ENCODE results near the gene AZU1. TPM values are rescaled to one million over a fixed set of nuclear protein-coding genes. Genes with fewer than 3 reads are reported as not detected.

The AZU1 gene
- total RNA-seq, 2 donors from 2014 or later: 2.5 to 3.7 TPM

DNA sequence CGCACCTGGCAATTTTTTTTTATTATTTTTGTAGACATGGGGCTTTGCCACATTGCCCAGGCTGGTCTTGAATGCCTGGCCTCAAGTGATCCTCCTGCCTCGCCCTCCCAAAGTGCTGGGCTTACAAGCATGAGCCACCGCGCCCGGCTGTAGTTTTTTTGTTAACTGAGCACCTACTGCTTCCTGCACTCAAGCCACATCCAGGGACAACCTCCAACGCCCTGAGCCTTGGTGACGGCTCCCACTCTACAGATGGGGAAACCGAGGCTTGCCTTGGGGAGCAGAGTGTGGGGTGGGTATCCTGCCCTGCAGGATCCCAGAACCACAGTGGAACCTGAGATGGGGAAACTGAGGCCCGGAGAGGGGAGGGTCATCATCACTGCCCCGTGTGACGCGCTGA, 27.5 kb downstream of the AZU1 start:
- H3K9me3 Mint-ChIP-seq: no peaks in the 10 kb centered on the region
- TF ChIP-seq, protein P1, sequence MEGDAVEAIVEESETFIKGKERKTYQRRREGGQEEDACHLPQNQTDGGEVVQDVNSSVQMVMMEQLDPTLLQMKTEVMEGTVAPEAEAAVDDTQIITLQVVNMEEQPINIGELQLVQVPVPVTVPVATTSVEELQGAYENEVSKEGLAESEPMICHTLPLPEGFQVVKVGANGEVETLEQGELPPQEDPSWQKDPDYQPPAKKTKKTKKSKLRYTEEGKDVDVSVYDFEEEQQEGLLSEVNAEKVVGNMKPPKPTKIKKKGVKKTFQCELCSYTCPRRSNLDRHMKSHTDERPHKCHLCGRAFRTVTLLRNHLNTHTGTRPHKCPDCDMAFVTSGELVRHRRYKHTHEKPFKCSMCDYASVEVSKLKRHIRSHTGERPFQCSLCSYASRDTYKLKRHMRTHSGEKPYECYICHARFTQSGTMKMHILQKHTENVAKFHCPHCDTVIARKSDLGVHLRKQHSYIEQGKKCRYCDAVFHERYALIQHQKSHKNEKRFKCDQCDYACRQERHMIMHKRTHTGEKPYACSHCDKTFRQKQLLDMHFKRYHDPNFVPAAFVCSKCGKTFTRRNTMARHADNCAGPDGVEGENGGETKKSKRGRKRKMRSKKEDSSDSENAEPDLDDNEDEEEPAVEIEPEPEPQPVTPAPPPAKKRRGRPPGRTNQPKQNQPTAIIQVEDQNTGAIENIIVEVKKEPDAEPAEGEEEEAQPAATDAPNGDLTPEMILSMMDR (conservative IDR thresholded peaks at IDR 0.05): no peak

DNA sequence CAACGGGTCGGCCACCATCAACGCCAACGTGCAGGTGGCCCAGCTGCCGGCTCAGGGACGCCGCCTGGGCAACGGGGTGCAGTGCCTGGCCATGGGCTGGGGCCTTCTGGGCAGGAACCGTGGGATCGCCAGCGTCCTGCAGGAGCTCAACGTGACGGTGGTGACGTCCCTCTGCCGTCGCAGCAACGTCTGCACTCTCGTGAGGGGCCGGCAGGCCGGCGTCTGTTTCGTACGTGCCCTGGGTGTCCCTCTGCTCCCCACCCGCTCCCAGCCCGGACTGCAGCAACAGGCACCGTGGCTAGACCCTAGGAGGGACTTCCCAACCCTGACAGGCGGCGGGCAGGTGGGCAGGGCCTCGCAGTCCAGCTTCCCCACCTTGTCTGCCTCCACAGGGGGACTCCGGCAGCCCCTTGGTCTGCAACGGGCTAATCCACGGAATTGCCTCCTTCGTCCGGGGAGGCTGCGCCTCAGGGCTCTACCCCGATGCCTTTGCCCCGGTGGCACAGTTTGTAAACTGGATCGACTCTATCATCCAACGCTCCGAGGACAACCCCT, 28.0 kb downstream of the AZU1 start:
- no peak overlapping the region for H3K9ac ChIP-seq (ENCODE audit: extremely low read depth, low read length, poor library complexity, severe bottlenecking)
- Mint-ChIP-seq H3K36me3 (ENCODE audit: low read depth) (no peaks in the 10 kb centered on the region), H3K9me3 (no peaks in the 10 kb centered on the region), H3K4me3 (no peak overlapping the region), H3K27me3 (ENCODE audit: insufficient read depth) (peaks cover 26% of the 10 kb centered on the region), H3K27ac (no peak overlapping the region), H3K4me1 (no peaks in the 10 kb centered on the region)
- H3K27ac ChIP-seq (ENCODE audit: low read depth, low read length): no peak overlapping the region
- TF ChIP-seq, protein P1 (conservative IDR thresholded peaks at IDR 0.05): no peak
- no peaks in the 10 kb centered on the region for H3K4me1 ChIP-seq (ENCODE audit: control insufficient read depth, insufficient read depth, low read length)
- whole genome bisulfite sequencing, 2 experiments (ENCODE audit: insufficient coverage in 1 of 2, insufficient read length in 1 of 2): 85 to 86% methylated on average over 24 to 40 of the region's 40 CpGs
- H3K4me3 ChIP-seq (ENCODE audit: low read length): no peak overlapping the region
- DNase-seq: no peak
- H3K36me3 ChIP-seq (ENCODE audit: control insufficient read depth, insufficient read depth, low read length): no peaks in the 10 kb centered on the region
- no peaks in the 10 kb centered on the region for H3K9me3 ChIP-seq (ENCODE audit: control insufficient read depth, low read length)
- H3K27me3 ChIP-seq (ENCODE audit: control insufficient read depth, insufficient read depth, low read length, poor library complexity, severe bottlenecking): peaks cover 21% of the 10 kb centered on the region

More for the DNA sequence above, 27.5 kb downstream of the AZU1 start:
- Histone ChIP-seq H3K9me3 (ENCODE audit: control insufficient read depth, low read length) (no peaks in the 10 kb centered on the region), H3K27ac (ENCODE audit: low read depth, low read length) (no peak overlapping the region), H3K27me3 (ENCODE audit: control insufficient read depth, insufficient read depth, low read length, poor library complexity, severe bottlenecking) (peaks cover 16% of the 10 kb centered on the region), H3K4me3 (ENCODE audit: low read length) (no peak overlapping the region), H3K36me3 (ENCODE audit: control insufficient read depth, insufficient read depth, low read length) (no peaks in the 10 kb centered on the region), H3K9ac (ENCODE audit: extremely low read depth, low read length, poor library complexity, severe bottlenecking) (no peak overlapping the region), H3K4me1 (ENCODE audit: control insufficient read depth, insufficient read depth, low read length) (no peaks in the 10 kb centered on the region)
- H3K27ac Mint-ChIP-seq: no peak overlapping the region
- H3K4me3 Mint-ChIP-seq: no peak overlapping the region
- no peaks in the 10 kb centered on the region for H3K36me3 Mint-ChIP-seq (ENCODE audit: low read depth)
- 85 to 95% methylated on average over 8 to 12 of the region's 12 CpGs for WGBS, 2 experiments (ENCODE audit: insufficient coverage in 1 of 2, insufficient read length in 1 of 2)
- H3K27me3 Mint-ChIP-seq (ENCODE audit: insufficient read depth): peaks cover 23% of the 10 kb centered on the region
- H3K4me1 Mint-ChIP-seq: no peaks in the 10 kb centered on the region
- no peak for DNase-seq

DNA sequence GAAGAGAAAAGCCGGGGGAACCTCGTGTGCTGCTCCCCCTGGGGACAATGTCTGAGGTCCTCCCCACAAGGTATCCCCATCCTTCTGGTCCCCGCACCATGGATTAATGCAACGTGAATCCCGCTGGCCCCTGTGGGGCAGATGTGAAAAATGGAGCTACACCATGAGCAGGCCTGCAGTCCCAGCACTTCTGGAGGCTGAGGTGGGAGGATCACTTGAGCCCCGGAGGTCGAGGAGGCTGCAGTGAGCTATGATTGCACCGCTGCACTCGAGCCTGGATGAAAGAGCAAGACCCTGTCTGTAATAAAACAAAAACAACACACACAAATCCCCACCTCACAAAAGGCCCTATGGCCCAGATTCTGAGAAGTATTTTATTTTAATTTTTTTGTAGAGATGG, 30.6 kb downstream of the AZU1 start:
- no peaks in the 10 kb centered on the region for H3K36me3 Mint-ChIP-seq (ENCODE audit: low read depth)
- Histone ChIP-seq H3K36me3 (ENCODE audit: control insufficient read depth, insufficient read depth, low read length) (no peaks in the 10 kb centered on the region), H3K27me3 (ENCODE audit: control insufficient read depth, insufficient read depth, low read length, poor library complexity, severe bottlenecking) (peaks cover 25% of the 10 kb centered on the region), H3K9me3 (ENCODE audit: control insufficient read depth, low read length) (no peaks in the 10 kb centered on the region), H3K4me1 (ENCODE audit: control insufficient read depth, insufficient read depth, low read length) (no peaks in the 10 kb centered on the region), H3K9ac (ENCODE audit: extremely low read depth, low read length, poor library complexity, severe bottlenecking) (no peak overlapping the region), H3K4me3 (ENCODE audit: low read length) (no peak overlapping the region), H3K27ac (ENCODE audit: low read depth, low read length) (no peak overlapping the region)
- TF ChIP-seq, protein P1 (conservative IDR thresholded peaks at IDR 0.05): no peak
- H3K4me3 Mint-ChIP-seq: no peak overlapping the region
- no peaks in the 10 kb centered on the region for H3K9me3 Mint-ChIP-seq
- DNase-seq: no peak
- H3K27me3 Mint-ChIP-seq (ENCODE audit: insufficient read depth): peaks cover 40% of the 10 kb centered on the region
- no peaks in the 10 kb centered on the region for H3K4me1 Mint-ChIP-seq
- 61 to 81% methylated on average over 3 to 9 of the region's 9 CpGs for WGBS, 2 experiments (ENCODE audit: insufficient coverage in 1 of 2, insufficient read length in 1 of 2)
- no peak overlapping the region for H3K27ac Mint-ChIP-seq

Measured in endodermal cell (in vitro differentiated cells).